Right renal cortex interstitium (tissue), 3 donors: ENCODE results near the gene GOLGA6L10. TPM values are rescaled to one million over a fixed set of nuclear protein-coding genes. Genes with fewer than 3 reads are reported as not detected.
"Not testable (repeated sequence)": the region's sequence is repeated elsewhere in the genome, so short reads cannot be mapped to it uniquely, and the experiment has no call there.

ENCODE experiments used
- DNase-seq, 3 donors: peaks; one replicate each; pipeline ENCODE4 v3.0.0-alpha.2; 2013; ENCODE audit warnings: low read depth in 3 of 3, low spot score in 2 of 3
- polyA plus RNA-seq, 3 donors: library from polyadenylated mRNA; unstranded; fragments of 120-200 nt; gene quantifications; one replicate each; pipeline ENCODE4 v1.2.1, GENCODE V29; 2013; ENCODE audit not compliant: insufficient read length in 3 of 3

GOLGA6L10 gene
- polyA plus RNA-seq, 3 donors = 3.5 to 4.2 (median 3.7) TPM

DNA sequence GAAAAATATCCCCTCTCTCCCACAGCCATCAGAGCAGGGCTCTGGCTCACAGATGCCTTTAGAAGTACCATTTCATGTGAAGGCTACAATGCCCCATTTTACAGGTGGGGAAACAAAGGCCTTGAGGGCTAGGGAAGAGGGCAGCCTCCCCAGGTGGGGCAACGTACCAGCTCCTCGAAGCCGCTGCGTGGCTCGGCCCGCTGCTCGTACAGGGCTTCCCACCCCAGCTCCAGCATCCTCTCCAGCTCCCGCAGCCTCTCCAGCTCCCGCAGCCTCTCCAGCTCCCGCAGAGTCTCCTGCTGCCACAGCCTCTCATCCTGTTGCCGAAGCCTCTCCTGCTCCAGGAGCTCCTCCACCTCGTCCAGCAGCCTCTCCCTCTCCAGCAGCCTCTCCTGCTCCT, 4.9 kb downstream of the GOLGA6L10 start:
- DNase-seq = not testable (repeated sequence)

DNA sequence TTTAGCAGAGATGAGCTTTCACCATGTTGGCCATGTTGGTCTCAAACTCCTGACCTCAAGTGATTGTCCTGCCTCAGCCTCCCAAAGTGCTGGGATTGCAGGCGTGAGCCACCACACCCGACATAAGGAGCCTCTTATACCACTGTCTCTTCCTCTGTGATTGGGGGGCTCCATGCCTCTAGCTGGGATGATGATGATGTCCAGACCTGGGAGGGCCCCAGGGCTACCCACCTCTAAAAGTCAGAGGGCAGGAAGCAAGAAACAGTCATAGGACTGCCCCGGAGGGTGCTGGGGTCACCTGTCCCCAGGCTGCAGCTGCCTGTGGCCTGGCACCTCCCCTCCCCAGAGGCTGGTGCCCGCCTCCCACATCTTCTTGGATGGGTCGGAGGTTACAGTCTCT, 5.4 kb downstream of the GOLGA6L10 start:
- not testable (repeated sequence) for DNase-seq

DNA sequence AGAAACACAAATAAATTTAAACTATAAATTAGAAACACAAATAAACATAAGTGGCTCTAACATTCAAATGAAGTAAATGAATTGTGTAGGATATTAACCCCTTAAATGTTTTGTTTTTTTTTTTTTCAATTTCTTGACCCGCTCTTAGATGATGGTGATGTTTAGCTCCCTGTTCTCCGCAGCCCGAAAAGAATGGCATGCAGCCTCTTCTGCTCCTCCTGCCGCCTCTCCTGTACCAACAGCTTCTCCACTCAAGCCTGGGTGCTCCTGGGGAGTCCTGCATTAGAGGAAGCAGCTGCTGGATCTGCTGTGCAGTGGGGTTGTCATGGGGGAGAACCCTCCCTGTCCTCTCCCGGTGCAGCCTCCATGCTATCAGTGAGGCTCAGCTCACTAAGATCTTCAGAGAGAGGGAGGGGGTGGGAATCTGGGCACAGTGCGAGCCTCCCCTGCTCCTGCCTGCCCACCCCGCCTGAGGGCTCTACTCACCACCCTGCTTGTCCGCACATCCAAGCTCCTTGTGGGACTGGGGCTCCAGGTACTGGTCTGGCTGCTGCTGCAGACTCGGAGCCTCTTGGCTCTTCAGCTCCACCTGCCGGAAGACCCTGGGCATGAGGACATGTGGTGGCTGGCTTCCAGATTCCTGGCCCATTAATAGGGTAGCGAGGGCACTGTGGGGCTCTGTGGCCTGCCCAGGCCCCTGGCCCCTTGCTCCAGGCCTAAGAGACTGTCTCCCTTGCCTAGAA, 6.5 kb downstream of the GOLGA6L10 start:
- DNase-seq = not testable (repeated sequence)

DNA sequence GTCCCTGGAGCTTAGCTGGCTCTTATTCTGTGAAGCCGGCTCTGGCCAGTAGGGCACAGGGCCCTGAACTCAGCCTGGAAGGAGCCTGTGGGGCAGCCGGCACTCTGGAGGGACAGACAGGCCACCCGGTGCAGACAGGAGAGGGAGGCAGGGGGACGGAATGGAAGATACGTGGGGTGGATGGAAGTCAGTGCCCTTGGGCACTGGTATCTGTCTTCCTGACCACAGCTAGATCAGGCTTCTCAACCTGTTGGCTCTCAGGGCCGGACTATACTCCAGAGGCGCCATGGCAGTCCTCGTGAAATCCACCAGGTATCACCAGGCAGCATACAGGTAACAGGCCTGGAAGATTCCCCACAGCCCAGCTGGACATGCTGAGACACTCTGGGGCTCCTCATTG, 10.7 kb downstream of the GOLGA6L10 start:
- not testable (repeated sequence) for DNase-seq

DNA sequence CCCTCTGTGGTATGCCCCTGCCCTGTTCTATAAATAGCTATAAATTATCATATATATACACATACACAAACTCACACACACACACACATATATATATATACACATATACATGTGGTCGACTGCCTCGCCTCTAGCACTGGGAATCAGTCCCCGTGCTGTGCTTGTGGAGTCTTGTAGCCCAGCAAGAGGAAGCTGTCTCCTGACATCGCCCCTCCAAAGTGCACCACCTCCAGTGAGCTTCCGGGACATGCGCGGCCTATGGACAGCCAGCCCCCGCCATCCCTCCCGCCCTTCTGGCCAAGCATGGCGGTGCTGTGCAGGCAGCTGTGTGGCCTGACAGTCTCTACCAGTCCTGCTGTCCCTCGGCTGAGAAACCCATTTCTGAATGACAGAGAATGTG, 11.2 kb downstream of the GOLGA6L10 start:
- DNase-seq = not testable (repeated sequence)

DNA sequence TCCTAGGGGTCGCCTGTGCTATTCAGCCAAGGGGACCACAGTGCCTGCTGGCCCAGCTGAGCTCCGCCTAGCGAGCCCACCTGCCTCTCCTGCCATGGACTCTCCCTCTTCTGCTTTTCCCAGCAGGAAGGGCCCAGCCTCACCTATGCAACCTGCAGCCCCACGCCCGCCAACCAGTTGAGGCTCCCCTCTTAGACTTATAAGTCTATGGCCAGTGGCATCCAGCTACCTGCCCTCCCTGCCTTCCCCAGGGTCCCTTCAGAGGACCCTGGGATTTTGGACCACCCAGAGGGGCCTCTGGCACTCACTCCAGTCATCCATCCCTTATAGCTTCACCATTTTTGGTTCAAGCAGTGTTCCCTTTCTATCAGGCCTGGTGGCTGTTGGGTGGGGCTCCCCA, 12.2 kb downstream of the GOLGA6L10 start:
- DNase-seq = not testable (repeated sequence)

DNA sequence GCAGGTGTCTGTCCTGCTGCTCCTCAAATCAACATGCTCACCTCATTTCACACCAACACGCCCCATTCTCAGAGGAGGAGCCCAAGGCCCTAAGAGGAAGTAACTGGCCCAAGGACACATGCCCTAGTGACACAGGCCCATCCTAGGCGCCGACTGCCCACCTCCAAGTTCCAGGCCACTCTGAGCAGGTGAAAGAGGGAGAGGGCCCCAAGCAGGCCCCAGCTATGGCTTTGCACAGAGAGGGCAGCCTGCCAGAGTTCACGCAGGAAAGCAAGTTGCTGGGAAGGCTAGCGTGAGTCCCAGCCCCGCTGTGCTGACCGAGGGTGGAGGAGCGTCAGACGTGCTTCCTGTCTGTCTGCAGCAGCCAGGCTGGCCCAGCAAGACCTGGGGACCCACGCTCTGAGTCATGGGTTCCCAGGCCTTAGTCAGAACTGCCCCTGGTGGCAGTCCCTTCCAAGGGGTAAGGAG, 13.1 kb downstream of the GOLGA6L10 start:
- DNase-seq = not testable (repeated sequence)

DNA sequence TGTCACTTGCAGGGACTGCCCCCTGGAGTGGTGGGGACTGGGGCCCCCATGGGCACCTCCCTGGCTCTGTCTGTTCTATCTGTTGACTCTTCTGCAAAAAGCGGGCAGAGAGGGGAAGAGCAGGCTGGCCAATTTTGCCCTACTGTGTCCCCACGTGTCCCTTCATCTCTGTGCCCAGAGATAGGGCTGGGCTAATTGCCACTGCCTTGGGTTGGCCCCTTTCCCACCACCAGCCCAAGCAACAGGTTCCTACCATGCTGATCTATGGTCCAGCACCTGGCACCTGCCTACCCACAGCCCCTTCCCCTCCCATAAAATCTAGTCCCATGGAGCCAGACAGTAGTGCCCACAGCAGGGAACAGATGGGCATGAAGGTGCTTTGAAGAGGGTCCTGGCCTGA, 14.3 kb downstream of the GOLGA6L10 start:
- DNase-seq = not testable (repeated sequence)

DNA sequence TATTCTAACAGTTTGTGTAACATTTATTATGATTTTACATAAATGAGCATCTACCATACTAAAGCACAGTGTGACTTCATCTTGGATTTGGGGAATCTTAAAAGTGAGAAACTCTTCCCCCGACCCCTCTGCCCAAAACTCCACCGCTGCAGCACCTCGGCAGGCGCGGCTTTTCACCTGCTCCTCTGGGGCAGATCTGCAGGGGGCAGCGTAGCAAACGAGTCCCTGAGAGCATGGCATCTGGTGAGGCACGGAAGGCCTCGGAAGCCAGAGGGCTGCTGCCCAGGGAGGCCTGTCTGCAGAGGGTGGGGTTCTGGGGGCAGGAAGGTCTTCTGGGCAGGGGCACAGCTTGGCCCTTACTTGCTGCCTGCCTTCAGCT, 14.7 kb downstream of the GOLGA6L10 start:
- DNase-seq = not testable (repeated sequence)

DNA sequence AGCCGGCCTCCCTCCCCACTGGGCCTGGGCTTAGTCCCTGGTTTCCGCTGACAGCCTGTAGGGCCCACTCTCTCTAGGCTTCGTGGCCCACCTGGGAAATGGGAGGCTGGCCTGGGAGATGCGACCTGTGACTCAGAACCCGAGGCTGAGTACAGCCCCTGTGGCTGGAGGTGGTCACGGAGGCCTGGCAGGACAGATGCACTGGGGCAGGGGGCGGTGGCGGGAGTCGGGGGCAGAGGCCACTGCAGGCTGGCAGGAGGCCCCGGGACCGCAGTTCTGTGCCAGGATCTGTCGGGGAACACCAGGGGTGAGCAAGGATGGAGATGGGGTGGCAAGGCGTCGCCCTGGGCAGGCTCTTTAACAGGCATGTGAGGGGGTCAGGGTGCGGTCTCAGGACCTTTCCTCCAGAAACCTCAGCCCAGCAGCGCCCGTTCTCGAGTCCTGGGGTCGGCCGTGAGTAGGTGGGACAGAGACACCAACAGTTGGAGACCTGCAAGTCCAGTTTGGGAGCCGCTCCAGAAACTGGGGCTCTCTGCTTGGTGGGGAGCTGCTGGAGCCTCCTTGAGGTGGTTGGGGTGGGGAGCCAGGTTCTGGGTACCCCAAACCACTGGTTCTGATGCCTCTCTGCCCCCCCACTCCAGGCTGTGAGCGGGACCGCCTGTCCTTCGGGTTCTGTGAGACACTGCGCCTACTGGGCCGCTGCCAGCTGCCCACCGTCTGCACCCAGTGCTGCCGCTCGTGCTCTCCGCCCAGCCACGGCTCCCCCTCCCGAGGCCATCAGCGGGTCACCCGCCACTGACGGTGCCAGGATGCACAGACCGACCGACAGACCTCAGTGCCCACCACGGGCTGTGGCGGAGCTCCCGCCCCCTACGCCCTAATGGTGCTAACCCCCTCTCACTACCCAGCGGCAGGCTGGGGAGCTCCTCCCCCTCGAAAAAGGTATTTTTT, 15.4 kb downstream of the GOLGA6L10 start:
- not testable (repeated sequence) for DNase-seq

DNA sequence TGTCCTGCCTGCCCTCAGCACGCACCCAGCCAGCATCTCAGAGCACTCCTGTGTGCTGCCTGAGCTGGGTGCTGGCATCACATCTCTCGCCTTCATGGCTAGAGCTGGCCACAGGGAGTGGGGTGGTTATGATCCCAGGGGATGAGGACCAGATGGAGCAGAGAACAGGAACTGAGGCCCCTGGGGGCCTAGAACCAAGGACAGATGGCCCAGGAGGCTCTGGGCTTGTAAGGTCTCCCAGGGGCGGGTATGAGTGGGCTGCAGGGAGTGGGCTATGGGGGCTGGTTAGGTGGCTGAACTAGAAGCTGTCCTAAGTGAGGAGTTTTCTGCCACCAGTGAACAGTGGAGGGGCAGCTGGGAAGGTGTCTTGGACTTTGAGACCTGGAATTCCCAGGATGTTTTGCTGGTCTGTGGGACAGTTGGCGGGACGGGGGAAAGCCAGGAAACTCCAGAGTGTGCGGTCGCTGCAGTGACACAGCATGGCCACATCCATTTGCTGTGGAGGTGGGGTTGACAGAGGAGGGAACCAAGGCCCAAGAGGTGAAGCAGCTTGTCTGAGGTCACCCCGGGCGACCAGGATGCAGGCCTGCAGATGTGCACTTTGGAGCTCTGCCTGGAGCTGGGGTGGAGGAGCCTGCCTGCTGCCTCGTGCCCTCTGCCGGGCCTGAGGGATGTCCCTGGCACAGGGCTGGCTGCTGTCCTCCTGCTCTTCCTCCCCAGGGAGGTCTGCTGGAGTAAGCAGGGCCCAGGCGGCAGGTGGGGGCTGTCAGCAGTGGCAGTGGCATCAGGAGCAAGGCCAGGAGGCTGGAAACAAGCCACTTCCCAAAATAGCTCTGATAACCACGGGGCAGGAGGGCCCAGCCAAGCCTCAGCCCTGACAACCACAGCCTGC, 16.3 kb downstream of the GOLGA6L10 start:
- DNase-seq = not testable (repeated sequence)

DNA sequence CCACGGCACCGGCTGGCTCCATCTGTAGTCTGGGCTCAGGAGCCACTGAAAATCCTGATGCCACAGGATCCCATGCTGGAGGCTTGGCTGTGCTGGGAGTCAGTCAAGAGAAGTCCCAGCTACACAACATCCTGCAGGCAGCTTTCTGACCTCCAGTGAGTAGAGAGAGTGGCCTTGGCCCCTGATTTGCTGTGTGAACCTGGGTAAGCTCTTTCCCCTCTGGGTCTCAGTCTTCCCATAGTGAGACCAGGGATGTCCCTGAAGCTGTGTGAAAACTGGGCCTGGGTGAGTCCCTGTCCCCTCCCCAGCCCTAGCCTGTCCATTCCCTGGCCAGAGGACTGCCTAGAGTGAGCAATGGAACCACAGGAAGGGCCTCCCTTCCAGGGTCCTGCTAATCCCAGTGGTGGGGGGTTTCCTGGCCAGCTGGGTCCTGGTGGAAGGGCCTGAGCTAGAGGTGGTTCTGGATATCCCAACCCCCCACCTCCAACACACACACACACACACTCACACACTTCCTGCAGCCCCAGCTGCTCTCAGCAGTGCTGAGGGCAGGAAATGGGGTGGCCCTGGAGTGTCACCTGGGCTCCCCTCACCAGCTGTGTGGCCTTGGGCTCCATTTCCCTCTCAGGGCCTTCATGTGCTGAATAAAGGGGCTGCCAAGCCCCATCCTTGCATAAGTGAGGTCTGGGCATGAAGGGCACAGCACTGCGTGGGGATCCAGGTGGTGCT, 17.5 kb downstream of the GOLGA6L10 start:
- DNase-seq = not testable (repeated sequence)

DNA sequence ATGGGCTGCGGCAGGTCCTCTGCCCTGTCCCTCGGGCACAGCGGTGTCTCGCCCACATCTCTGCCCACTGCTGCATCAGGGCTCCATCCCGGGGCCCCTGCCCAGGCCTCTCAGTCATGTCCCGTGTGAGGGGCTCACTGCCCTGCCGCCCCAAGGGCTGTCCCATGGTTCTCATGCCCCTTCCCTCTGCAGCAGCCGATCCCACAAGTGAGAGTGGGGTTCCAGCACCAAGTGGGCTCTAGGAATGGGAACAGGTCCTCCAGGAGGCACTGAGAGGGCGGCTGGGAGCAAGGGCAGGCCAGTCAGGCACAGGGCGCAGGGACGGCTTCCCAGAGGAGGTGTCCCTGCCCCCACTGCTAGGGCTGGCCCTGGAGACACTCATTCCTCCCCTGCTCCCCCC, 18.4 kb downstream of the GOLGA6L10 start:
- not testable (repeated sequence) for DNase-seq

DNA sequence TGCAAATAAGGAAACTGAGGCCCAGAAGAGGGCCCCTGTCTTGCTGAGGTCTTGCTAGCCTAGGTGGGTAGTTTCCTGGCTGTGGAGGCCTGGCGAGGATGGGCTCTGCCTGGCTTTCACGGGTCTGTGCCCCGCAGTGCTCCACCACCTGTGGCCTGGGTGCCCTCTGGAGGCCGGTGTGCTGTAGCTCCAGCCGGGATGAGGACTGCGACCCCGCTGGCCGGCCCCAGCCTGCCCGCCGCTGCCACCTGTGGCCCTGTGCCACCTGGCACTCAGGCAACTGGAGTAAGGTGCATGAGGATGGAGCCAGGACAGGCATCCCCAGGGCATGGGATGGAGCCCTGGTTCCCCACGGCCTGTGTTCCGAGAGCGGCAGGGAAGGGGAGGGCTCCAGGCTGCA, 20.2 kb downstream of the GOLGA6L10 start:
- DNase-seq = not testable (repeated sequence)

DNA sequence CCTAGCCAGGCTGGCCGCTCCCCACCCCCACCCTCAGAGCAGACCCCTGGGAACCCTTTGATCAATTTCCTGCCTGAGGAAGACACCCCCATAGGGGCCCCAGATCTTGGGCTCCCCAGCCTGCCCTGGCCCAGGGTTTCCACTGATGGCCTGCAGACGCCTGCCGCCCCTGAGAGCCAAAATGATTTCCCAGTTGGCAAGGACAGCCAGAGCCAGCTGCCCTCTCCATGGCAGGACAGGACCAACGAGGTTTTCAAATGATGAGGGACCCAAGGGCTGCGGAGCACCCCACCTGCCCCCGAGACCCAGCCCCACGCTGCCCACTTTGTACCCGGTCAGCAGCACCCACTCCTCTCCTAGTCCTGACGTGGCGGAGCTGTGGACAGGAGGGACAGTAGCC, 21.9 kb downstream of the GOLGA6L10 start:
- DNase-seq = not testable (repeated sequence)

DNA sequence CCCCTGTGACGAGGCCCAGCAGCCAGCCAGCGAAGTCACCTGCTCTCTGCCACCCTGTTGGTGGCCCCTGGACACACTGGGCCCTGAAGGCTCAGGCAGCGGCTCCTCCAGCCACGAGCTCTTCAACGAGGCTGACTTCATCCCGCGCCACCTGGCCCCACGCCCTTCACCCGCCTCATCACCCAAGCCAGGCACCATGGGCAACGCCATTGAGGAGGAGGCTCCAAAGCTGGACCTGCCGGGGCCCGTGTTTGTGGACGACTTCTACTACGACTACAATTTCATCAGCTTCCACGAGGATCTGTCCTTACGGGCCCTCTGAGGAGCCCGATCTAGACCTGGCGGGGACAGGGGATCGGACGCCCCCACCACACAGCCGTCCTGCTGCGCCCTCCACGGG, 22.4 kb downstream of the GOLGA6L10 start:
- not testable (repeated sequence) for DNase-seq

DNA sequence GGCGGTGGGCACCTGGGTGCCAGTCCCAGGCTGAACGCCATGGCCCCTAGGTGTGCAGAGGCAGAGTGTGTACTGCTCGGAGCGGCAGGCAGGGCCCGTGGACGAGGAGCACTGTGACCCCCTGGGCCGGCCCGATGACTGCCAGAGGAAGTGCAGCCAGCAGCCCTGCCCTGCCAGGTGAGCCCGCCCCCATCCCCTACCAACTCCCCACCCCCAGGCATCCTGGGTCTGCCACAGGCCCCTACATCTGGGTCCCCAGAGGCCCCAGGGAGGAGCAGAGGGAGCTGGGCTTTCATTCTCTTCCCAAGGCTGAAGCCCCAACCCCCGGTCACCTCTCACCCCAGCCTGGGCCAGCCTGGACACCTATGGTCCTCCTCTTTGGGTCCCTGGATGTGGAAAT, 23.6 kb downstream of the GOLGA6L10 start:
- DNase-seq = not testable (repeated sequence)

DNA sequence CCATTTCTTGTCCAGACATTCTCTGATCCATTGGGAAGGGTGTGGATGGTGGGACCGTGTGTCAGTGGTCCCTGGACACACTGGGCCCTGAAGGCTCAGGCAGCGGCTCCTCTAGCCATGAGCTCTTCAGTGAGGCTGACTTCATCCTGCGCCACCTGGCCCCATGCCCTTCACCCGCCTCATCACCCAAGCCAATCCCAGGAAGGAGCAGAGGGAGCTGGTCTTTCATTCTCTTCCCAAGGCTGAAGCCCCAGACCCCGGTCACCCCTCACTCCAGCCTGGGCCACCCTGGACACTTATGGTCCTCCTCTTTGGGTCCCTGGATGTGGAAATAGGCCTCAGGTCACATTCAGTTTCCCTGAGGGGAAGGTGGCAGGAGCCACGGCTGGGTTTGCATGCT, 24.4 kb downstream of the GOLGA6L10 start:
- not testable (repeated sequence) for DNase-seq

DNA sequence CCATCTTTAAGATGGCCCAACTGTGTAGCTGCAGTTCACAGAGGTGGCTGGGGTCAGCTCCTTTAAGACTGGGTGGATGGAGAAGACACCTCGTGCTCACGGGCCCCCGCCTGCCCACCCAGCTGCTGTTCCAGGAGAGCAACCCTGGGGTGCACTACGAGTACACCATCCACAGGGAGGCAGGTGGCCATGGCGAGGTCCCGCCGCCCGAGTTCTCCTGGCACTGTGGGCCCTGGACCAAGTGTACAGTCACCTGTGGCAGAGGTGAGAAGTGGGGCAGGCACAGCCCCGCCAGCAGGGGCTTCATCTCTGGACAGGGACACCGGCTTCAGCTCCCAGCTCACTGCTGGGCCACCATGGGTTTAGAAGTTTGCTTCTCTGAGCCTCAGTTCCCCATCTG, 26.8 kb downstream of the GOLGA6L10 start:
- DNase-seq = not testable (repeated sequence)

DNA sequence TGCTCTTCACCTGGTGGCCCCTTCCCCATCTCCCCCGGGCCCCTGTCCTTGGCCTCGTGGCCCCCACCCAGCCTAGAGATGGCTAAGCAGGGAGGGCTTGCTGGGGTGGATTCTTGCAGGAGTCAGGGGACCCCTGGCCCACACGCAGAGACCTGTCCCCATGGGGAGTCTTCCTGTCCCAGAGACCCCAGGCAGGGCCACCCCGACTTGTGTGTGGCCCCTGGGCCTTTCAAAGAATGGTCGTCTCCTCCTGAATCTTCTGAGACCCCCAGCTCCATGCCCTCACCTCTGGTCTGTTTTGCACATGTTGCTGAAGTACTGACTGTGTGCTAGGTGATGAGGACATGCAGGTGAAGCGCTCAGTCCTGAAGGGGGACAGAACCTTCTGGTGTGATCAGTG, 28.4 kb downstream of the GOLGA6L10 start:
- DNase-seq = not testable (repeated sequence)
